ENCODE data around the gene IGF2R.
"Not testable (repeated sequence)": the region's sequence is repeated elsewhere in the genome, so short reads cannot be mapped to it uniquely, and the experiment has no call there.

The IGF2R gene

GRCh38 chr6:160132297-160132637 is 163.4 kb downstream of the IGF2R start:
- Histone ChIP-seq H3K4me3 (ENCODE audit: low read length) (no peak overlapping the region), H3K36me3 (ENCODE audit: control insufficient read depth, insufficient read depth, low read length, severe bottlenecking) (peaks cover 5% of the 10 kb centered on the region), H3K4me1 (ENCODE audit: control insufficient read depth, insufficient read depth, low read length) (no peaks in the 10 kb centered on the region), H3K9ac (ENCODE audit: low read length) (no peak overlapping the region), H3K9me3 (ENCODE audit: control insufficient read depth, low read length) (no peaks in the 10 kb centered on the region), H3K27me3 (replicated peaks; ENCODE audit: control insufficient read depth, insufficient read depth, low read length) (no peaks in the 10 kb centered on the region)
- DNase-seq (ENCODE audit: low read depth), result no peak

- Histone ChIP-seq H3K4me3 (ENCODE audit: low read length) (no peak overlapping the region), H3K36me3 (ENCODE audit: control insufficient read depth, insufficient read depth, low read length, severe bottlenecking) (peaks cover 5% of the 10 kb centered on the region), H3K9me3 (ENCODE audit: control insufficient read depth, low read length) (no peaks in the 10 kb centered on the region), H3K27me3 (replicated peaks; ENCODE audit: control insufficient read depth, insufficient read depth, low read length) (no peaks in the 10 kb centered on the region), H3K9ac (ENCODE audit: low read length) (no peak overlapping the region), H3K4me1 (ENCODE audit: control insufficient read depth, insufficient read depth, low read length) (no peaks in the 10 kb centered on the region)
- peak; percentile 56 for DNase-seq (ENCODE audit: low read depth)
Observed at GRCh38 chr6:160132776-160133338, 164.0 kb downstream of the IGF2R start.

DNA sequence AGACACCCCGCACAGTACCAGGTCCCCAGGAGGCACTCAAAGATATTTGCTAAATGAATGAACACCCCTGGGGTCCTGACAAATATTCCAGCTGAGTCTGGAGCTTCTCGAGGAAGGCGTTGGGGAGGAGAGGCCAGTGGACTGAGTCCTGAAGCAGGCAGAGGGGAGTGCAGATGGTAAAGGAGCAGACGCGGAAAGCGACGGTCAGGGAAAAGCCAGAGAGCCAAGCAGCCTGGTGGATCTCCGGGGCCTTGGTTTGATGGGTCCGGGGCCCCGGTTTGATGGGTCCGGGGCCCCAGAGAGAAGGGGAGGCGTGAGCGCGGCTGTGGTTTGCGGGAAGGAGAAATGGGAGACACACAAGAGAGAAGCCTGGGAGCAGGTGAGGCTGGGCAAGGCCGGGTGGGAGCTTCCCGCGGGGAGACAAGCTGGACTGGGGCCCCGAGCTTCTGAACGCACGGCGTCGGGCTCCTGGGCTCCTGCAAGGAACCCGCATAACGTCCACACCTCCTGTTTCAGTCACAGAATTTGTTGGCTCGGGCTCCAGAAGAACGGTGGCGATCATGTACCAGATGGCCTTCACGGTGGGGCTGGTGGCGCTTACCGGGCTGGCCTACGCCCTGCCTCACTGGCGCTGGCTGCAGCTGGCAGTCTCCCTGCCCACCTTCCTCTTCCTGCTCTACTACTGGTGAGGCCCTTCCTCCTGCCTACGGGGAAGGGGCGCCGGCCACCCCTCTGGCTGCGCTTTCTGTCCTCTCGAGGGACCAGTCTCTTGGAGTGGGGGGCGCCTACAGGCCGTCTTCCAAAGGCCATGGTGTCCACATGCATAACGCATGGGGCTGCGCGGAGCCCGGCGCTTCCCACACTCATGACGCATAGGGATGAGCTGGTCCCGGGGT is 164.8 kb downstream of the IGF2R start:
- no peak overlapping the region for H3K4me3 ChIP-seq (ENCODE audit: low read length)
- peaks cover 4% of the 10 kb centered on the region for H3K4me1 ChIP-seq (ENCODE audit: control insufficient read depth, insufficient read depth, low read length)
- no peak overlapping the region for H3K9ac ChIP-seq (ENCODE audit: low read length)
- no peak for DNase-seq (ENCODE audit: low read depth)
- H3K9me3 ChIP-seq (ENCODE audit: control insufficient read depth, low read length), result no peaks in the 10 kb centered on the region
- H3K27me3 ChIP-seq (replicated peaks; ENCODE audit: control insufficient read depth, insufficient read depth, low read length), result no peaks in the 10 kb centered on the region
- H3K36me3 ChIP-seq (ENCODE audit: control insufficient read depth, insufficient read depth, low read length, severe bottlenecking), result peaks cover 5% of the 10 kb centered on the region

DNA sequence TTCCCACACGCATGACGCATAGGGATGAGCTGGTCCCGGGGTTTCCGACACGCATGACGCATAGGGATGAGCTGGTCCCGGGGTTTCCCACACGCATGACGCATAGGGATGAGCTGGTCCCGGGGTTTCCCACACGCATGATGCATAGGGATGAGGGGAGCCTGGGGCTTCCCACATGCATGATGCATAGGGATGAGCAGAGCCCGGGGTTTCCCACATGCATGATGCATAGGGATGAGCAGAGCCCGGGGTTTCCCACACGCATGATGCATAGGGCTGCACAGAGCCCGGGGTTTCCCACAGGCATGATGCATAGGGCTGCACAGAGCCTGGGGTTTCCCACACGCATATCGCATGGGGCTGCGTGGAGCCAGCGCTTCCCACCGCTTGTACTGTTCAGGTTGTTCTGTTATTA is 165.5 kb downstream of the IGF2R start:
- H3K27me3 ChIP-seq (replicated peaks; ENCODE audit: control insufficient read depth, insufficient read depth, low read length); H3K4me3 ChIP-seq (ENCODE audit: low read length); H3K9me3 ChIP-seq (ENCODE audit: control insufficient read depth, low read length); DNase-seq (ENCODE audit: low read depth); H3K36me3 ChIP-seq (ENCODE audit: control insufficient read depth, insufficient read depth, low read length, severe bottlenecking); H3K9ac ChIP-seq (ENCODE audit: low read length): not testable (repeated sequence)
- peaks cover 10% of the 10 kb centered on the region for H3K4me1 ChIP-seq (ENCODE audit: control insufficient read depth, insufficient read depth, low read length)

GRCh38 chr6:160134779-160135547 is 166.1 kb downstream of the IGF2R start:
- Histone ChIP-seq H3K36me3 (ENCODE audit: control insufficient read depth, insufficient read depth, low read length, severe bottlenecking) (peaks cover 2% of the 10 kb centered on the region), H3K4me3 (ENCODE audit: low read length) (no peak overlapping the region), H3K9ac (ENCODE audit: low read length) (no peak overlapping the region), H3K27me3 (replicated peaks; ENCODE audit: control insufficient read depth, insufficient read depth, low read length) (no peaks in the 10 kb centered on the region), H3K4me1 (ENCODE audit: control insufficient read depth, insufficient read depth, low read length) (peaks cover 10% of the 10 kb centered on the region), H3K9me3 (ENCODE audit: control insufficient read depth, low read length) (no peaks in the 10 kb centered on the region)
- no peak for DNase-seq (ENCODE audit: low read depth)

GRCh38 chr6:160135907-160136655 is 167.2 kb downstream of the IGF2R start:
- no peaks in the 10 kb centered on the region for H3K27me3 ChIP-seq (replicated peaks; ENCODE audit: control insufficient read depth, insufficient read depth, low read length)
- H3K36me3 ChIP-seq (ENCODE audit: control insufficient read depth, insufficient read depth, low read length, severe bottlenecking), result peaks cover 2% of the 10 kb centered on the region
- no peak overlapping the region for H3K9ac ChIP-seq (ENCODE audit: low read length)
- H3K9me3 ChIP-seq (ENCODE audit: control insufficient read depth, low read length), result no peaks in the 10 kb centered on the region
- no peak for DNase-seq (ENCODE audit: low read depth)
- H3K4me3 ChIP-seq (ENCODE audit: low read length), result no peak overlapping the region
- peaks cover 14% of the 10 kb centered on the region for H3K4me1 ChIP-seq (ENCODE audit: control insufficient read depth, insufficient read depth, low read length)

DNA sequence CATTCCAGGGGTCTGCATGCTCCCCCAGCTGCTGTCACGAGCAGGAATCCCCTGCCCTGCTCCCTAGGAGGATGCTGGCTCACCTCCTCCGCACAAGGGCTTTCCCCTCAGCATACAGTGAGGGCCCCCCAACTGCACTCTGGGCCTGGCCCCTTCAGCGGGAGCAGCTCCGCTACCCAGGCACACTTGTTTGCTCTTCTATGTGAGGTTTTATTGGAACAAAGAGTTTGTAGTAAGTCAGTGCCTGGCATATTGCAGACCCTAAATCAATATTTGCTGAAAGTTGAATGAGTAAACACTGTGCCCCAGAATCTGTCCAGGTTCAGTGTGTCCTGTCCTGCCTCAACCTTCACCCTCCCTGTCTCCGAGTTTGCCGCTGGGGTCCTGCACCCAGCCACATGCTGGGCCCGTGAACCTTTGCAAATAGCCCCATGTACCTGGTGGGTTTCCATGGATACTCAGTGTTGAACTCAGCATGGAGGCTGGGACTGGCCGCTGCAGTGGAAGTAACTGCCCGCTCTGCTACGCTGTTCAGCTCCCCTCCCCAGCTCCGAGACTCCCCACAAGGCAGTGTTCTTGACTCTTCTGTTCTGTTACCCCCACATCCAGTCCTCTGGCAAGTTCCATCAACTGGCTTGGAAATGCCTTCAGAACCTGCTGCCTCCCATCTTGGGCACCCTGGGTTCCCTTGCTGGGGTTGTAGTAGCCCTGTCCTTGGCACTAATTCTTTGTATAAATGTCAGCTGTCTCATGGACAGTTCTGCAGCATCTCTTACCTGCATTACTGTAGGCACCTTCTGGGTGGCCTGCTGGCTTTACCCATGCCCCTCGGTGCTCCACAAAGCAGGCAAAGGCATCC is 168.5 kb downstream of the IGF2R start:
- Histone ChIP-seq H3K4me3 (ENCODE audit: low read length) (no peak overlapping the region), H3K9me3 (ENCODE audit: control insufficient read depth, low read length) (no peaks in the 10 kb centered on the region), H3K4me1 (ENCODE audit: control insufficient read depth, insufficient read depth, low read length) (peaks cover 19% of the 10 kb centered on the region), H3K9ac (ENCODE audit: low read length) (no peak overlapping the region), H3K27me3 (replicated peaks; ENCODE audit: control insufficient read depth, insufficient read depth, low read length) (no peaks in the 10 kb centered on the region), H3K36me3 (ENCODE audit: control insufficient read depth, insufficient read depth, low read length, severe bottlenecking) (peaks cover 2% of the 10 kb centered on the region)
- no peak for DNase-seq (ENCODE audit: low read depth)

GRCh38 chr6:160137989-160138835 is 169.3 kb downstream of the IGF2R start:
- Histone ChIP-seq H3K9ac (ENCODE audit: low read length) (no peak overlapping the region), H3K4me3 (ENCODE audit: low read length) (no peak overlapping the region), H3K36me3 (ENCODE audit: control insufficient read depth, insufficient read depth, low read length, severe bottlenecking) (peaks cover 2% of the 10 kb centered on the region), H3K9me3 (ENCODE audit: control insufficient read depth, low read length) (no peaks in the 10 kb centered on the region), H3K4me1 (ENCODE audit: control insufficient read depth, insufficient read depth, low read length) (peaks cover 19% of the 10 kb centered on the region), H3K27me3 (replicated peaks; ENCODE audit: control insufficient read depth, insufficient read depth, low read length) (no peaks in the 10 kb centered on the region)
- DNase-seq (ENCODE audit: low read depth), result peak; percentile 85

GRCh38 chr6:160138839-160139419 is 170.0 kb downstream of the IGF2R start:
- H3K4me1 ChIP-seq (ENCODE audit: control insufficient read depth, insufficient read depth, low read length), result peaks cover 19% of the 10 kb centered on the region
- no peak for DNase-seq (ENCODE audit: low read depth)
- no peak overlapping the region for H3K9ac ChIP-seq (ENCODE audit: low read length)

More at GRCh38 chr6:160138839-160139419, 170.0 kb downstream of the IGF2R start:
- no peaks in the 10 kb centered on the region for H3K9me3 ChIP-seq (ENCODE audit: control insufficient read depth, low read length)
- H3K4me3 ChIP-seq (ENCODE audit: low read length), result no peak overlapping the region
- no peaks in the 10 kb centered on the region for H3K27me3 ChIP-seq (replicated peaks; ENCODE audit: control insufficient read depth, insufficient read depth, low read length)
- H3K36me3 ChIP-seq (ENCODE audit: control insufficient read depth, insufficient read depth, low read length, severe bottlenecking), result peaks cover 9% of the 10 kb centered on the region

Data from adipocyte (in vitro differentiated cells).